Subcutaneous adipose tissue (tissue), 4 donors: ENCODE data around the gene POLA2. TPM values are rescaled to one million over a fixed set of nuclear protein-coding genes. Genes with fewer than 3 reads are reported as not detected.

Source experiments
- total RNA-seq, 4 donors: library from RNA; depleted of rRNA; stranded (reverse); fragments of >200 nt; gene quantifications; one replicate each; pipeline ENCODE4 v1.1.0, GENCODE V29; 2016
- TF ChIP-seq, protein P1 (sequence below): fragments of 450-650 bp; IDR thresholded peaks from one replicate; pipeline ENCODE4 v1.5.1; 2016; ENCODE audit warnings: low read depth, mild to moderate bottlenecking, control low read depth, antibody characterized with exemption, moderate library complexity

The POLA2 gene
- total RNA-seq, 4 donors from 2014 or later, result 2.6 to 6.2 (median 4.9) TPM

DNA sequence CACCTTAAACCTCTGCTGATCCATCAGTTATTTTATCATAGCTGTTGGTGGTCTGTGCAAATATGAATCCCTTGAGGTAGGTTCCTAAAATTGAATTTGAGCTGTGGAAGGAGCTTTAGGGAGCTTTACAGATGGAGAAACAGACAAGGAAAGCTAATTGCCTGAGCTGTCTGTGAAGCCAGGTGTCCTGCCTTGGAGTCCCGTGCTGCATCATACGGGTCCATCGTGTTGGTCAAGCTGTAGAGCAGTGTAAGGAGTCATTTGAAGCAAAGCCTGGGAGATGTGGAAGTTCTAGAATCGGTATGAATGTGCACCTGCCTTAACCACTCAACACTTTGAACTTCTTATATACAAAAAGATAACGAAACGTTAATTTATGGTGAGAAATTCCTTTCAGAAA lies 1.0 kb downstream of the POLA2 start:
- TF ChIP-seq, protein P1, sequence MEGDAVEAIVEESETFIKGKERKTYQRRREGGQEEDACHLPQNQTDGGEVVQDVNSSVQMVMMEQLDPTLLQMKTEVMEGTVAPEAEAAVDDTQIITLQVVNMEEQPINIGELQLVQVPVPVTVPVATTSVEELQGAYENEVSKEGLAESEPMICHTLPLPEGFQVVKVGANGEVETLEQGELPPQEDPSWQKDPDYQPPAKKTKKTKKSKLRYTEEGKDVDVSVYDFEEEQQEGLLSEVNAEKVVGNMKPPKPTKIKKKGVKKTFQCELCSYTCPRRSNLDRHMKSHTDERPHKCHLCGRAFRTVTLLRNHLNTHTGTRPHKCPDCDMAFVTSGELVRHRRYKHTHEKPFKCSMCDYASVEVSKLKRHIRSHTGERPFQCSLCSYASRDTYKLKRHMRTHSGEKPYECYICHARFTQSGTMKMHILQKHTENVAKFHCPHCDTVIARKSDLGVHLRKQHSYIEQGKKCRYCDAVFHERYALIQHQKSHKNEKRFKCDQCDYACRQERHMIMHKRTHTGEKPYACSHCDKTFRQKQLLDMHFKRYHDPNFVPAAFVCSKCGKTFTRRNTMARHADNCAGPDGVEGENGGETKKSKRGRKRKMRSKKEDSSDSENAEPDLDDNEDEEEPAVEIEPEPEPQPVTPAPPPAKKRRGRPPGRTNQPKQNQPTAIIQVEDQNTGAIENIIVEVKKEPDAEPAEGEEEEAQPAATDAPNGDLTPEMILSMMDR, result no peak

- TF ChIP-seq, protein P1, result no peak
Measured at GRCh38 chr11:65266210-65266609, 4.4 kb downstream of the POLA2 start.

DNA sequence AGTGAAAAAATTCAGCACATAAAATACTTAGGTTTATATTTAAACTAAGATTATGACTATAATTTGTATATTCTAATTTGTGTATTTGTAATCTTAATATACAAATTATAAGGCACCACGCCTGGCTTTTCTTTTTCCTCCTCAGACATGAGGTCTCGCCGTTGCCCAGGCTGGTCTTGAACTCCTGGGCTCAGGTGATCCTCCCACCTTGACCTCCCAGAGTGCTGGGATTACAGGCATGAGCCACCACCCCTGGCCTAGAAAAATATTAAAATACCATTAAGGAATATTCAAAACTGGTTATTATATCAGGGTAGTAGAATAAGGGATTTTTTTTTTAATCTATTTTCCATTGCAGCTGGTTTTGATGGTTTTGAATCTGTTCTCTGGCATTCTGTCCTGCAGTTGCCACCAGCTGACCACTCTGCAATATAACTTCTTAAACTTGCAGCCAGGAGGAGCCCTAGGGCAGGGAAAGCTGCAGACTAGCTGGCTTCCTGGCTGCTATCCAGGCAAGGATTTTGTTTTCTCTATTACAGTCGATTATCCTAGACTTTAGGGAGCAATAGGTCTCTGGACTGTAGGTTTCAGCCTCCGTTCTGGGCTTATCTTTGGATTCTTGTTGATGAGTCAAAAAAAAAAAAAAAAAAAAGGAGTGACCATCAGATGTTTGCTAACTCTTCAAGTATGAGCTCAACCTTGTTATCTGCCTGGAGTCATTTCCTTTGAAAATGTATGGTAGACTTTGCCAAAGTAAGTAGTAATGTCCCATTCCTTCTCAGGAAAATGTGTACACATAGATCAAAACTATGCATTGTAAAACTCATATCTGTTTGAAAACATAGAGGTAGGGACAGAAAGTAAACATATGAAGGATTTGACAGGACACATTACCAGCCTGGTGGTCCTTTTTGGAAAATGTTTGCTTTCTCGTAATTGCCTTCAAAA lies 13.2 kb downstream of the POLA2 start:
- TF ChIP-seq, protein P1, result no peak

- TF ChIP-seq, protein P1, result no peak
Measured at GRCh38 chr11:65275906-65276305, 14.1 kb downstream of the POLA2 start.

- TF ChIP-seq, protein P1, result no peak
Measured at GRCh38 chr11:65277631-65278277, 16.0 kb downstream of the POLA2 start.

DNA sequence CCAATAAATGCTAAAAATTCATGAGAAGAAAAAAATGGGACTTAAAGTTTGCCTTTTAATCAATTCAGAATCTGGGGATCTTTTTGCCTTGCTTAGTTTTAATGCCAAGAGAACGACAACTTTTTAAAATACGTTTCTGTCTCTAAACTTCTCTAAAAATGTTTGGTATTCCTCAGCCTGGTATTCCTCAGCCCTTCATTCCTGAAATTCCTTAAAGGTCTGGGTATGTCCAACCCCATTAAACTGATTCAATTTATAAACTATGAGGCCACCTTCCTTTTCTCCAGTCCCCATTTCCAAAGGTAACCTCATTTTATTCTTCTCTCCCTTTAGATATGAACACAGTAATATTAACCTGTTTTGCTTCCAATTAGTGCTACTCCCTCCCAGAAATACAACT lies 16.6 kb downstream of the POLA2 start:
- TF ChIP-seq, protein P1, result no peak

DNA sequence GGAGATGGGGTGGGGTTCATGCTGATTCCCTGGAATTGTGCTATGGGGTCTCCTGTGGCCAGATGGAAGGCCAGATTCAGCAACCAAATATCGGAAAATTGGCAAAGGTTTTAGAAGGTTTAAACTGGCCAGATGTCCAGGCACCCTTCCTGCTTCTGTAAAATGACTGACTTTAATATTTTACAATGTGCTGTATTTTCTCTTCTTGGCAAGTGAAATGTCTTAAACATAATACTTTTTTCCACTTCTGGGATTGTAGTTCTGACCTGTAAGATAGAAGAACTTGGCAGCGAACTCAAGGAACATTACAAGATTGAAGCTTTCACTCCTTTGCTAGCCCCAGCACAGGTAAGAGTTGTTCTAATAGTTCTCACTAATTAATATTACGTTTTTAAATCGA lies 17.5 kb downstream of the POLA2 start:
- TF ChIP-seq, protein P1, result no peak
